Measurements from ENCODE around the gene PARP2.
A peak's percentile ranks its signal among the peaks of the same experiment; 100 is the strongest.
"Not testable (repeated sequence)": the region's sequence is repeated elsewhere in the genome, so short reads cannot be mapped to it uniquely, and the experiment has no call there.

Gene PARP2

DNA sequence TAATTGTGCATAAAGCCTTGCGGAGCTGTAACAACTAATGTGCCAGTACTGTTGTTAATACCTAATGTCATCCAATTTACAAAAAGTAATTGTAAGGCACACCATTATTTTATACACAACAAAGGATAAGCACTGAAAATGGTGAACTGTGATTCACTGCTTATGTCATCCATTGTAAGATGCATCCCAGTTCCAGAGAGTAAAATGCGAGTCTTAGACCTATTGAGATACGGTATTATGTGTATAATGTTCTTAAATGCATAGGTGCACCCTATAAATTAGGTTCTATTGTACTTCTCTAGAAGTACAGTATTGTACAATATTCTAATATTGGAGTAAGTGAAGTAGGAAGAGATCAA, 406 bp downstream of the PARP2 start:
- Histone ChIP-seq H3K27ac (ENCODE audit: low read depth, low read length) (peak overlapping the region; percentile 67), H3K9ac (ENCODE audit: low read depth in 1 of 2, low read length in 2 of 2) (peak overlapping the region; percentile 95 to 98), H3K9me3 (ENCODE audit: control insufficient read depth in 1 of 2, low read length in 2 of 2) (no peaks in the 10 kb centered on the region), H3K4me3 (ENCODE audit: low read depth in 1 of 2, low read length in 2 of 2) (peak overlapping the region; percentile 90 to 94), H3K36me3 (ENCODE audit: control insufficient read depth in 1 of 2, insufficient read depth in 2 of 2, low read length in 2 of 2) (peaks cover 0 to 15% of the 10 kb centered on the region in 2 donors), H3K27me3 (ENCODE audit: control insufficient read depth in 1 of 2, insufficient read depth in 2 of 2, low read length in 2 of 2) (no peaks in the 10 kb centered on the region), H3K4me1 (ENCODE audit: control insufficient read depth in 1 of 2, insufficient read depth in 2 of 2, low read length in 2 of 2) (peaks cover 6 to 7% of the 10 kb centered on the region in 2 donors)

DNA sequence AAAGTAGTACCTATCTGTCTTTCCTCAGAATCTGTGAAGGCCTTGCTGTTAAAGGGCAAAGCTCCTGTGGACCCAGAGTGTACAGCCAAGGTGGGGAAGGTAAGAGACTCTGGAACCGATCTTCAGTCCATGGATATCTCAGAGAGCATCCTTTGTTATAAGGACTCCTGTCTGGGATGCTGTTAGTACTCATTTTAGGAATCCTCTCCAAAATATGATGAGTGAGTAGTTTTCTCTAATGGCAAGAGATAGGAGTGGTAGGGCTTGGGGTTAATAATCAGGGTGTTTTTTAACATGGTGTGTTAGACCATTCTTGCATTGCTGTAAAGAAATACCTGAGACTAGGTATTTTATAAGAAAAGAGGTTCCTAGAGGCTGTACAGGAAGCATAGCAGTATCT, 1.9 kb downstream of the PARP2 start:
- no peak overlapping the region for H3K27ac ChIP-seq (ENCODE audit: low read depth, low read length)
- no peak overlapping the region for H3K9ac ChIP-seq (ENCODE audit: low read depth in 1 of 2, low read length in 2 of 2)
- peaks cover 1 to 22% of the 10 kb centered on the region in 2 donors for H3K36me3 ChIP-seq (ENCODE audit: control insufficient read depth in 1 of 2, insufficient read depth in 2 of 2, low read length in 2 of 2)
- no peaks in the 10 kb centered on the region for H3K9me3 ChIP-seq (ENCODE audit: control insufficient read depth in 1 of 2, low read length in 2 of 2)
- peaks cover 6 to 7% of the 10 kb centered on the region in 2 donors for H3K4me1 ChIP-seq (ENCODE audit: control insufficient read depth in 1 of 2, insufficient read depth in 2 of 2, low read length in 2 of 2)
- no peak overlapping the region for H3K4me3 ChIP-seq (ENCODE audit: low read depth in 1 of 2, low read length in 2 of 2)
- no peaks in the 10 kb centered on the region for H3K27me3 ChIP-seq (ENCODE audit: control insufficient read depth in 1 of 2, insufficient read depth in 2 of 2, low read length in 2 of 2)

GRCh38 chr14:20346713-20347112, 3.3 kb downstream of the PARP2 start:
- H3K36me3 ChIP-seq (ENCODE audit: control insufficient read depth in 1 of 2, insufficient read depth in 2 of 2, low read length in 2 of 2) = peaks cover 8 to 28% of the 10 kb centered on the region in 2 donors
- H3K27ac ChIP-seq (ENCODE audit: low read depth, low read length) = no peak overlapping the region

DNA sequence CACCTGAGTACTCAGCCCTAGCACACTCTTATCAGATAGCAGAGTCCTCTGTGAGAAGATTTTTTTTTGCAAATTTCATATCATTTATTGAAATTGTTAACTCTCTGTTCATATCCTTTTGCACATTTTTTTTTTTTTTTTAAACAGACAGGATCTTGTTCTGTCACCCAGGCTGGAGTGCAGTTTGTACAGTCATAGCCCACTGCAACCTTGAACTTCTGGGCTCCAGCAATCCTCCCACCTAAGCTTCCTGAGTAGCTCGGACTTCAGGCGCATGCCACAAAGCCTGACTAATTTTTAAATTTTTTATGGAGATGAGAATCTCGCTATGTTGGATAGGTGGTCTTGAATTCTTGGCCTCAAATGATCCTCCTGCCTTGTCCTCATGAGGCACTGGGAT, 4.3 kb downstream of the PARP2 start:
- Histone ChIP-seq H3K9ac (ENCODE audit: low read depth in 1 of 2, low read length in 2 of 2) (no peak overlapping the region), H3K4me3 (ENCODE audit: low read depth in 1 of 2, low read length in 2 of 2) (no peak overlapping the region), H3K36me3 (ENCODE audit: control insufficient read depth in 1 of 2, insufficient read depth in 2 of 2, low read length in 2 of 2) (peaks cover 10 to 36% of the 10 kb centered on the region in 2 donors), H3K27me3 (ENCODE audit: control insufficient read depth in 1 of 2, insufficient read depth in 2 of 2, low read length in 2 of 2) (no peaks in the 10 kb centered on the region), H3K27ac (ENCODE audit: low read depth, low read length) (no peak overlapping the region), H3K9me3 (ENCODE audit: control insufficient read depth in 1 of 2, low read length in 2 of 2) (no peaks in the 10 kb centered on the region), H3K4me1 (ENCODE audit: control insufficient read depth in 1 of 2, insufficient read depth in 2 of 2, low read length in 2 of 2) (peaks cover 6 to 7% of the 10 kb centered on the region in 2 donors)

More at GRCh38 chr14:20346713-20347112, 3.3 kb downstream of the PARP2 start:
- no peak overlapping the region for H3K4me3 ChIP-seq (ENCODE audit: low read depth in 1 of 2, low read length in 2 of 2)
- H3K27me3 ChIP-seq (ENCODE audit: control insufficient read depth in 1 of 2, insufficient read depth in 2 of 2, low read length in 2 of 2) = no peaks in the 10 kb centered on the region
- no peaks in the 10 kb centered on the region for H3K9me3 ChIP-seq (ENCODE audit: control insufficient read depth in 1 of 2, low read length in 2 of 2)
- H3K9ac ChIP-seq (ENCODE audit: low read depth in 1 of 2, low read length in 2 of 2) = no peak overlapping the region
- H3K4me1 ChIP-seq (ENCODE audit: control insufficient read depth in 1 of 2, insufficient read depth in 2 of 2, low read length in 2 of 2) = peaks cover 6 to 7% of the 10 kb centered on the region in 2 donors

- Histone ChIP-seq H3K27me3 (ENCODE audit: control insufficient read depth in 1 of 2, insufficient read depth in 2 of 2, low read length in 2 of 2) (no peaks in the 10 kb centered on the region), H3K9ac (ENCODE audit: low read depth in 1 of 2, low read length in 2 of 2) (no peak overlapping the region), H3K27ac (ENCODE audit: low read depth, low read length) (no peak overlapping the region), H3K9me3 (ENCODE audit: control insufficient read depth in 1 of 2, low read length in 2 of 2) (no peaks in the 10 kb centered on the region), H3K4me3 (ENCODE audit: low read depth in 1 of 2, low read length in 2 of 2) (no peak overlapping the region), H3K36me3 (ENCODE audit: control insufficient read depth in 1 of 2, insufficient read depth in 2 of 2, low read length in 2 of 2) (peaks cover 19 to 55% of the 10 kb centered on the region in 2 donors), H3K4me1 (ENCODE audit: control insufficient read depth in 1 of 2, insufficient read depth in 2 of 2, low read length in 2 of 2) (no peaks in the 10 kb centered on the region)
Measured at GRCh38 chr14:20350282-20350681, 6.8 kb downstream of the PARP2 start.

DNA sequence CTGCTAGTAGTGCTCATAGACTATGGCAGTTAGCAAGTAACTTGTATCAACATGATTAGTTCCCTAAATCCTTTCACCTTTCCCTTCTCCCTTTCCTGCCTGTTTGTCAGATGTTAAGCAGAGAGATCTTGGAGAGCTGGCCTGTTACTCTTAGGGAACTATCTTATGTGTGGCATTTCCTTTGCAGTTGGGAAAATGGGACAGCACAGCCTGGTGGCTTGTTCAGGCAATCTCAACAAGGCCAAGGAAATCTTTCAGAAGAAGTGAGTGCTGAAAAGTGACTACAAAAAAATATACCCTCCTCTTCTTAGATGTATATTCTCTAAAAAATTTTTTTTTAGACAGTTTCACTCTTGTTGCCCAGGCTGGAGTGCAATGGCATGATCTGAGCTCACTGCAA, 7.4 kb downstream of the PARP2 start:
- no peaks in the 10 kb centered on the region for H3K27me3 ChIP-seq (ENCODE audit: control insufficient read depth in 1 of 2, insufficient read depth in 2 of 2, low read length in 2 of 2)
- no peaks in the 10 kb centered on the region for H3K4me1 ChIP-seq (ENCODE audit: control insufficient read depth in 1 of 2, insufficient read depth in 2 of 2, low read length in 2 of 2)
- H3K9ac ChIP-seq (ENCODE audit: low read depth in 1 of 2, low read length in 2 of 2) = no peak overlapping the region
- no peaks in the 10 kb centered on the region for H3K9me3 ChIP-seq (ENCODE audit: control insufficient read depth in 1 of 2, low read length in 2 of 2)
- H3K36me3 ChIP-seq (ENCODE audit: control insufficient read depth in 1 of 2, insufficient read depth in 2 of 2, low read length in 2 of 2) = peaks cover 22 to 53% of the 10 kb centered on the region in 2 donors
- H3K27ac ChIP-seq (ENCODE audit: low read depth, low read length) = no peak overlapping the region
- H3K4me3 ChIP-seq (ENCODE audit: low read depth in 1 of 2, low read length in 2 of 2) = no peak overlapping the region

DNA sequence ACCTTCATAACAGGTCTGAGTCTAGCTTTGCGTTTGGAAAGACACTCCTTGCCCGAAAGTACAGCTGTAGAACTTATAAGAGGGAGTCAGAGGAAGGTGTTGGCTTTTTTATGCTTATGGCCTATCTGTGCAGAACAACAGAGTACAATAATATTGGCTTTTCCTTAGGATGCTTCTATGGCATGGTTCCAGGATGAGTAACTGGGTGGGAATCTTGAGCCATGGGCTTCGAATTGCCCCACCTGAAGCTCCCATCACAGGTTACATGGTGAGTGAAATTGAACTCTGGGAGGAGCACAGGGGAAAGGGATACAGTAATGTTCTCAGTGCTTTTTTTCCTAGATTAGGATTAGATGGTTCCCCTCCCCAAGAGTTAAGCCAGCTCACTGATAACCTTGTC, 13.0 kb downstream of the PARP2 start:
- H3K27ac ChIP-seq (ENCODE audit: low read depth, low read length) = no peak overlapping the region
- H3K4me3 ChIP-seq (ENCODE audit: low read depth in 1 of 2, low read length in 2 of 2) = no peak overlapping the region
- no peaks in the 10 kb centered on the region for H3K9me3 ChIP-seq (ENCODE audit: control insufficient read depth in 1 of 2, low read length in 2 of 2)
- peaks cover 30 to 57% of the 10 kb centered on the region in 2 donors for H3K36me3 ChIP-seq (ENCODE audit: control insufficient read depth in 1 of 2, insufficient read depth in 2 of 2, low read length in 2 of 2)
- H3K4me1 ChIP-seq (ENCODE audit: control insufficient read depth in 1 of 2, insufficient read depth in 2 of 2, low read length in 2 of 2) = peaks cover 0 to 6% of the 10 kb centered on the region in 2 donors
- H3K9ac ChIP-seq (ENCODE audit: low read depth in 1 of 2, low read length in 2 of 2) = no peak overlapping the region
- no peaks in the 10 kb centered on the region for H3K27me3 ChIP-seq (ENCODE audit: control insufficient read depth in 1 of 2, insufficient read depth in 2 of 2, low read length in 2 of 2)

GRCh38 chr14:20358474-20358873, 15.0 kb downstream of the PARP2 start:
- H3K4me1 ChIP-seq (ENCODE audit: control insufficient read depth in 1 of 2, insufficient read depth in 2 of 2, low read length in 2 of 2); H3K27me3 ChIP-seq (ENCODE audit: control insufficient read depth in 1 of 2, insufficient read depth in 2 of 2, low read length in 2 of 2); H3K9ac ChIP-seq (ENCODE audit: low read depth in 1 of 2, low read length in 2 of 2); H3K4me3 ChIP-seq (ENCODE audit: low read depth in 1 of 2, low read length in 2 of 2); H3K9me3 ChIP-seq (ENCODE audit: control insufficient read depth in 1 of 2, low read length in 2 of 2); H3K27ac ChIP-seq (ENCODE audit: low read depth, low read length): not testable (repeated sequence)
- H3K36me3 ChIP-seq (ENCODE audit: control insufficient read depth in 1 of 2, insufficient read depth in 2 of 2, low read length in 2 of 2) = peaks cover 31 to 50% of the 10 kb centered on the region in 2 donors

GRCh38 chr14:20365928-20366327, 22.5 kb downstream of the PARP2 start:
- H3K27me3 ChIP-seq (ENCODE audit: control insufficient read depth in 1 of 2, insufficient read depth in 2 of 2, low read length in 2 of 2) = no peaks in the 10 kb centered on the region
- peaks cover 37 to 51% of the 10 kb centered on the region in 2 donors for H3K36me3 ChIP-seq (ENCODE audit: control insufficient read depth in 1 of 2, insufficient read depth in 2 of 2, low read length in 2 of 2)
- H3K9ac ChIP-seq (ENCODE audit: low read depth in 1 of 2, low read length in 2 of 2) = no peak overlapping the region
- no peaks in the 10 kb centered on the region for H3K4me1 ChIP-seq (ENCODE audit: control insufficient read depth in 1 of 2, insufficient read depth in 2 of 2, low read length in 2 of 2)
- H3K4me3 ChIP-seq (ENCODE audit: low read depth in 1 of 2, low read length in 2 of 2) = no peak overlapping the region
- no peaks in the 10 kb centered on the region for H3K9me3 ChIP-seq (ENCODE audit: control insufficient read depth in 1 of 2, low read length in 2 of 2)
- no peak overlapping the region for H3K27ac ChIP-seq (ENCODE audit: low read depth, low read length)

DNA sequence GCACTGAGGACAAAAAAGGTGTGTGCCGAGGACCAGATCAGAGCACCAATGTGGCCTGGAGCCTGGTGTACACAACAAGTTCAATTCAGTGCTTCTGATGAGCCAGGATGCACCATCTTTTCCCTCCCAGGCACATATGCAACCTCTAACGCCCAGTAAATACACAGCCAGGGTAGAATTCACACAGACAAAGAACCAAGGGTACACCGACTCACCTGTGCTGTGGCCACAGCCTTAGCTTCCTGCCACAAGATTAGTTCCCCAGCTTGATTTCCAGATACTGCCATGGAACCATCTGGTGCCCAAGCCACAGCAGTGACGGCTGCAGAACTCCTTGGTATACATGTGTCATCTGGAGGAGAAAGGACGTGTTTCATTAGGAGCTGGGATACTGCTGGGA, 29.4 kb downstream of the PARP2 start:
- Histone ChIP-seq H3K27ac (ENCODE audit: low read depth, low read length) (no peak overlapping the region), H3K4me1 (ENCODE audit: control insufficient read depth in 1 of 2, insufficient read depth in 2 of 2, low read length in 2 of 2) (peaks cover 13 to 21% of the 10 kb centered on the region in 2 donors), H3K4me3 (ENCODE audit: low read depth in 1 of 2, low read length in 2 of 2) (no peak overlapping the region), H3K36me3 (ENCODE audit: control insufficient read depth in 1 of 2, insufficient read depth in 2 of 2, low read length in 2 of 2) (peaks cover 61 to 94% of the 10 kb centered on the region in 2 donors), H3K27me3 (ENCODE audit: control insufficient read depth in 1 of 2, insufficient read depth in 2 of 2, low read length in 2 of 2) (no peaks in the 10 kb centered on the region), H3K9me3 (ENCODE audit: control insufficient read depth in 1 of 2, low read length in 2 of 2) (no peaks in the 10 kb centered on the region), H3K9ac (ENCODE audit: low read depth in 1 of 2, low read length in 2 of 2) (no peak overlapping the region)

GRCh38 chr14:20375471-20375870, 32.0 kb downstream of the PARP2 start:
- Histone ChIP-seq H3K4me3 (ENCODE audit: low read depth in 1 of 2, low read length in 2 of 2) (no peak overlapping the region), H3K27me3 (ENCODE audit: control insufficient read depth in 1 of 2, insufficient read depth in 2 of 2, low read length in 2 of 2) (no peaks in the 10 kb centered on the region), H3K27ac (ENCODE audit: low read depth, low read length) (no peak overlapping the region), H3K9ac (ENCODE audit: low read depth in 1 of 2, low read length in 2 of 2) (peak overlapping the region in 1 of 2 donors; percentile 40), H3K36me3 (ENCODE audit: control insufficient read depth in 1 of 2, insufficient read depth in 2 of 2, low read length in 2 of 2) (peaks cover 73 to 96% of the 10 kb centered on the region in 2 donors), H3K9me3 (ENCODE audit: control insufficient read depth in 1 of 2, low read length in 2 of 2) (no peaks in the 10 kb centered on the region), H3K4me1 (ENCODE audit: control insufficient read depth in 1 of 2, insufficient read depth in 2 of 2, low read length in 2 of 2) (peaks cover 35 to 37% of the 10 kb centered on the region in 2 donors)
